Uterus (tissue), 4 donors: ENCODE data around the gene PMF1. TPM values are rescaled to one million over a fixed set of nuclear protein-coding genes. Genes with fewer than 3 reads are reported as not detected.

Source experiments
- DNase-seq, 2 donors: peaks; one replicate each; pipeline ENCODE4 v3.0.0-alpha.2; 2019 to 2020
- H3K27ac ChIP-seq, 2 donors: fragments of 200-600 bp; sonication (generic); 1 replicate in 1 of 2; 2 replicates in 1 of 2; pipeline ENCODE4 v1.5.1; 2016 to 2018
- H3K27me3 ChIP-seq, 2 donors: fragments of 200-600 bp; sonication (generic); one replicate each; pipeline ENCODE4 v1.5.1; 2018 to 2019; ENCODE audit warnings: control low read depth in 1 of 2
- H3K36me3 ChIP-seq, 2 donors: fragments of 200-600 bp; sonication (generic); one replicate each; pipeline ENCODE4 v1.5.1; 2019; ENCODE audit warnings: control low read depth in 1 of 2
- H3K4me1 ChIP-seq, 2 donors: fragments of 200-600 bp; sonication (generic); one replicate each; pipeline ENCODE4 v1.5.1; 2018 to 2019; ENCODE audit warnings: control low read depth in 1 of 2
- H3K4me3 ChIP-seq, 2 donors: fragments of 200-600 bp; sonication (generic); 1 replicate in 1 of 2; 2 replicates in 1 of 2; pipeline ENCODE4 v1.5.1; 2018 to 2019; ENCODE audit warnings: mild to moderate bottlenecking in 1 of 2
- H3K9me3 ChIP-seq, 2 donors: fragments of 200-600 bp; sonication (generic); one replicate each; pipeline ENCODE4 v1.5.1; 2019; ENCODE audit warnings: control low read depth in 1 of 2
- POLR2A ChIP-seq, 2 donors: fragments of 450-650 bp; IDR thresholded peaks; one replicate each; pipeline ENCODE4 v1.6.1; 2016; ENCODE audit warnings: antibody characterized with exemption in 2 of 2, mild to moderate bottlenecking in 1 of 2, moderate library complexity in 1 of 2
- intact Hi-C: fragments of 100-400 bp; cut with DNase I; formaldehyde crosslinking; loops from one replicate; pipeline ENCODE4 v1.15.1; 2023; ENCODE audit warnings: low total_unique reads
- total RNA-seq, 4 donors: library from RNA; depleted of rRNA in 3 of 4; stranded (reverse); fragments of >200 nt in 3 of 4; gene quantifications; one replicate each; pipeline versions ENCODE4 v1.1.0 to v1.2.4, GENCODE V29; 2014 to 2023
- TF ChIP-seq, protein P1 (sequence below), 4 experiments: fragments of 200-600 bp in 2 of 4; fragments of 450-650 bp in 2 of 4; sonication (generic) in 2 of 4; IDR thresholded peaks; one replicate each; pipeline ENCODE4 v1.5.1; 2016 to 2019; ENCODE audit warnings: antibody characterized with exemption in 4 of 4, mild to moderate bottlenecking in 2 of 4, moderate library complexity in 1 of 4
- donor health status: DM: yes; HTN: yes; CAD: no.

PMF1 gene
- total RNA-seq, 4 donors from 2014 or later: 45.2 to 61.3 (median 46.0) TPM

DNA sequence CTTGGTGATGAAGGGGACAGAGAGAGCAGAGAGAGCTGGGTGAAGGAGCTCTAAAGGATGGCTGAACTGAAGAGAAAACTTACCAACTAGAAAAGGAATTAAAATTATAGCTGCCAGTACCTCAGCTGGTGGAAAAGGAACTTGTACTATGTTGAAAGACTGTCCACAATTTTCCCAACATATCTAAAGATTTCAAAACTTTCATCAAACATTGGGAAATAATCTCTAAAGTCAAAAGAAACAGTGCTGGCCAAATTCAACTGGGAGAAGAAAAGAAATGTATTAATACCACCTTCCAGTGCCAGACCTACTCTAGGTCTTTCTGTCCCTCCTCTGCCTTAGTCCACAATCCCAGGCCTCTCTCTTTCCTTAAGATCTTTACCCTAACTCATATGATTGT, 63.7 kb downstream of the PMF1 start:
- DNase-seq: no peak
- TF ChIP-seq, protein P1, sequence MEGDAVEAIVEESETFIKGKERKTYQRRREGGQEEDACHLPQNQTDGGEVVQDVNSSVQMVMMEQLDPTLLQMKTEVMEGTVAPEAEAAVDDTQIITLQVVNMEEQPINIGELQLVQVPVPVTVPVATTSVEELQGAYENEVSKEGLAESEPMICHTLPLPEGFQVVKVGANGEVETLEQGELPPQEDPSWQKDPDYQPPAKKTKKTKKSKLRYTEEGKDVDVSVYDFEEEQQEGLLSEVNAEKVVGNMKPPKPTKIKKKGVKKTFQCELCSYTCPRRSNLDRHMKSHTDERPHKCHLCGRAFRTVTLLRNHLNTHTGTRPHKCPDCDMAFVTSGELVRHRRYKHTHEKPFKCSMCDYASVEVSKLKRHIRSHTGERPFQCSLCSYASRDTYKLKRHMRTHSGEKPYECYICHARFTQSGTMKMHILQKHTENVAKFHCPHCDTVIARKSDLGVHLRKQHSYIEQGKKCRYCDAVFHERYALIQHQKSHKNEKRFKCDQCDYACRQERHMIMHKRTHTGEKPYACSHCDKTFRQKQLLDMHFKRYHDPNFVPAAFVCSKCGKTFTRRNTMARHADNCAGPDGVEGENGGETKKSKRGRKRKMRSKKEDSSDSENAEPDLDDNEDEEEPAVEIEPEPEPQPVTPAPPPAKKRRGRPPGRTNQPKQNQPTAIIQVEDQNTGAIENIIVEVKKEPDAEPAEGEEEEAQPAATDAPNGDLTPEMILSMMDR (IDR thresholded peaks at IDR 0.05): no peak
- no peak for TF ChIP-seq POLR2A (IDR thresholded peaks at IDR 0.05)
- no peaks in the 10 kb centered on the region for H3K9me3 ChIP-seq
- no peak overlapping the region for H3K4me3 ChIP-seq
- no peak overlapping the region for H3K27ac ChIP-seq
- H3K4me1 ChIP-seq: peaks cover 0 to 6% of the 10 kb centered on the region in 2 donors
- H3K36me3 ChIP-seq: no peaks in the 10 kb centered on the region
- intact Hi-C loops: no loop called here
- H3K27me3 ChIP-seq: no peaks in the 10 kb centered on the region

- no peaks in the 10 kb centered on the region for H3K9me3 ChIP-seq
- TF ChIP-seq, protein P1 (IDR thresholded peaks at IDR 0.05): no peak
- no peak for TF ChIP-seq POLR2A (IDR thresholded peaks at IDR 0.05)
- H3K4me3 ChIP-seq: no peak overlapping the region
- intact Hi-C loops: no loop called here
- no peak overlapping the region for H3K27ac ChIP-seq
- H3K4me1 ChIP-seq: peaks cover 0 to 7% of the 10 kb centered on the region in 2 donors
- H3K36me3 ChIP-seq: no peaks in the 10 kb centered on the region
- no peaks in the 10 kb centered on the region for H3K27me3 ChIP-seq
- DNase-seq: no peak
Measured at GRCh38 chr1:156276966-156277381, 64.2 kb downstream of the PMF1 start.

GRCh38 chr1:156279837-156280236, 67.0 kb downstream of the PMF1 start:
- intact Hi-C loops: no loop called here
- H3K4me3 ChIP-seq: no peak overlapping the region
- H3K27ac ChIP-seq: no peak overlapping the region
- TF ChIP-seq POLR2A (IDR thresholded peaks at IDR 0.05): no peak
- peaks cover 0 to 7% of the 10 kb centered on the region in 2 donors for H3K4me1 ChIP-seq
- H3K27me3 ChIP-seq: no peaks in the 10 kb centered on the region
- no peaks in the 10 kb centered on the region for H3K9me3 ChIP-seq
- no peaks in the 10 kb centered on the region for H3K36me3 ChIP-seq
- DNase-seq: no peak

- H3K4me3 ChIP-seq: peak overlapping the region; percentile 98 to 99
- no peak for DNase-seq
- H3K27ac ChIP-seq: peak overlapping the region in 1 of 2 donors; percentile 93
- H3K27me3 ChIP-seq: no peaks in the 10 kb centered on the region
- intact Hi-C loops: no loop called here
- H3K36me3 ChIP-seq: no peaks in the 10 kb centered on the region
- H3K9me3 ChIP-seq: no peaks in the 10 kb centered on the region
- TF ChIP-seq, protein P1 (IDR thresholded peaks at IDR 0.05): no peak
- TF ChIP-seq POLR2A (IDR thresholded peaks at IDR 0.05): no peak
- H3K4me1 ChIP-seq: peaks cover 0 to 7% of the 10 kb centered on the region in 2 donors
Measured at GRCh38 chr1:156281281-156281680, 68.5 kb downstream of the PMF1 start.

- H3K36me3 ChIP-seq: no peaks in the 10 kb centered on the region
- intact Hi-C loops: no loop called here
- no peak for DNase-seq
Measured at GRCh38 chr1:156281693-156282478, 69.1 kb downstream of the PMF1 start.

More at GRCh38 chr1:156281693-156282478, 69.1 kb downstream of the PMF1 start:
- TF ChIP-seq POLR2A (IDR thresholded peaks at IDR 0.05): no peak
- TF ChIP-seq, protein P1 (IDR thresholded peaks at IDR 0.05): no peak
- Histone ChIP-seq H3K4me3 (peak overlapping the region; percentile 98 to 99), H3K9me3 (no peaks in the 10 kb centered on the region), H3K27ac (peak overlapping the region; percentile 92 to 93), H3K4me1 (peaks cover 0 to 7% of the 10 kb centered on the region in 2 donors), H3K27me3 (no peaks in the 10 kb centered on the region)
